Omental fat pad (tissue), 4 donors: ENCODE results near the gene RBFOX2. TPM values are rescaled to one million over a fixed set of nuclear protein-coding genes. Genes with fewer than 3 reads are reported as not detected.

Experiments
- ATAC-seq: fragments of 150-250 bp; one replicate; pipeline ENCODE4 v1.9.1; 2016; ENCODE audit warnings: mild to moderate bottlenecking, moderate library complexity; ENCODE audit not compliant: low FRiP score
- DNase-seq: peaks from one replicate; pipeline ENCODE4 v3.0.0-alpha.2; 2019; ENCODE audit warnings: low spot score
- total RNA-seq, 4 donors: library from RNA; depleted of rRNA; stranded (reverse); fragments of >200 nt; gene quantifications; one replicate each; pipeline ENCODE4 v1.1.0, GENCODE V29; 2016
- TF ChIP-seq, protein P1 (sequence below), 3 donors: fragments of 450-650 bp; IDR thresholded peaks; one replicate each; pipeline ENCODE4 v1.5.1; 2016 to 2017; ENCODE audit warnings: antibody characterized with exemption in 3 of 3, mild to moderate bottlenecking in 3 of 3, moderate library complexity in 2 of 3

The RBFOX2 gene
- total RNA-seq, 4 donors from 2014 or later = 41.2 to 80.7 (median 60.1) TPM

DNA sequence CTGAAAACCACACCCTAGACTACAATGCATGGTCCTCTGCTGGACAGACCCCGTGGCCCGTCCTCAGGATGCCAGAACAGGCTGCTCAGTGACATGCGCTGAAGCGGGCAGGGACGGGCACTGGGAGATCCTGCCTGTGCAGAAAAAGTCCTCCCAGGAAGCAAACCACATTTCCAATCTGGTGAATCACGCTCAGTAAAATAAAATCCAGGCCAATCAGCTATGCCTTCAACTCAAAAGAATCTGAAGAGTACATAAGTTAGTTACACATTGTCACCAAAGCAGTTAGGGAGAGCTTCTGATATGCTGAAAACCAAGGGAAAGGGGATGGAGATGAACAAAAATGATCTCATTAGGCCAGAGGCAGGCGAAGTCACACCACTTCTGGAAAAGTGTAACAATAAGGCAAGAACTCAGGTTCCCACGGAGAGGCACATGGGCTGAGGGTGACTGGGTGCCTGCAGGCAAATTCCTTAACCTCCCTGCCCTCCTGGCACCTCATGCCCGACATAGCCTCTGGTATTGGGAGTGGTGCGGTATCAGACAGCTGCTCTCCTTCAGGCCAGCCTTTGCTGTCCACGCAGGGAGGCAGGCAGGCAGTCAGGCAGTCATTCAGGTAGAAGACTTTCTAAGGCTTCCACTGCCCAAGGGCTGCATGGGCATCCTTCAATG lies 244.5 kb downstream of the RBFOX2 start:
- TF ChIP-seq, protein P1, sequence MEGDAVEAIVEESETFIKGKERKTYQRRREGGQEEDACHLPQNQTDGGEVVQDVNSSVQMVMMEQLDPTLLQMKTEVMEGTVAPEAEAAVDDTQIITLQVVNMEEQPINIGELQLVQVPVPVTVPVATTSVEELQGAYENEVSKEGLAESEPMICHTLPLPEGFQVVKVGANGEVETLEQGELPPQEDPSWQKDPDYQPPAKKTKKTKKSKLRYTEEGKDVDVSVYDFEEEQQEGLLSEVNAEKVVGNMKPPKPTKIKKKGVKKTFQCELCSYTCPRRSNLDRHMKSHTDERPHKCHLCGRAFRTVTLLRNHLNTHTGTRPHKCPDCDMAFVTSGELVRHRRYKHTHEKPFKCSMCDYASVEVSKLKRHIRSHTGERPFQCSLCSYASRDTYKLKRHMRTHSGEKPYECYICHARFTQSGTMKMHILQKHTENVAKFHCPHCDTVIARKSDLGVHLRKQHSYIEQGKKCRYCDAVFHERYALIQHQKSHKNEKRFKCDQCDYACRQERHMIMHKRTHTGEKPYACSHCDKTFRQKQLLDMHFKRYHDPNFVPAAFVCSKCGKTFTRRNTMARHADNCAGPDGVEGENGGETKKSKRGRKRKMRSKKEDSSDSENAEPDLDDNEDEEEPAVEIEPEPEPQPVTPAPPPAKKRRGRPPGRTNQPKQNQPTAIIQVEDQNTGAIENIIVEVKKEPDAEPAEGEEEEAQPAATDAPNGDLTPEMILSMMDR (IDR thresholded peaks at IDR 0.05) = no peak
- DNase-seq = no peak
- ATAC-seq = no peak

DNA sequence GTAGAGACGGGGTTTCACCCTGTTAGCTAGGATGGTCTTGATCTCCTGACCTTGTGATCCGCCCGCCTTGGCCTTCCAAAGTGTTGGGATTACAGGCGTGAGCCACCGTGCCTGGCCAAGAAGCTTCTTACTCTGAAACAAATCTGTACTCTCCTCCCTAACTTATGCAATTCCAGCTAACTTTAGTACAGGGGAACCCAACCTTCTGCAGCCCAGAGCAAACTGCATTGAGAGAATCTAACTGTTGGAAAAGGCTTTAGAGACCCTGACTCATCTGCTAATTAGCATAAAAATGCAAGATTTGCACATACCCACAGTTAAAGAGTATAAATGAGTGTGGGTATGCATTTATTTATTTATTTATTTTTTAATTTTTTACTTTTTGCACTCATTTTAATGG lies 246.1 kb downstream of the RBFOX2 start:
- DNase-seq (no peak), ATAC-seq (no peak)
- TF ChIP-seq, protein P1 (IDR thresholded peaks at IDR 0.05) = no peak

DNA sequence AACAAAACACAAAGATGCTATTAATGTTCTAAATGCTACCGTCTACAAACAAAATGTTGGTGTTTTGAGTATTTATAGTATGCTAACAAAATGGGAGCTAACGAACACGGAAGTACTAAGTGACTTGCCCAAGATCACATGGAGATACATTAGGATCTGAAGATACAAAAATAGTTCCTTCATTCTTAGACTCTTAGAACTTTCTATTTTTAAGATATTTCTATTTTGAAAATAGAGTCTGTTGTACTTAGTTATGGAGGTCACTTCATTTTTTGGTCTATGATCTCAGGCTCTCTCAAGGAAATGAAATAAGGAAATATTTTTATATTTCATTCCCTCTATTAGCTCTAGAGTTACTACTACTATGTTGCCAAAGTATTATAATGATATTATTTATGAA lies 246.7 kb downstream of the RBFOX2 start:
- DNase-seq = no peak
- TF ChIP-seq, protein P1 (IDR thresholded peaks at IDR 0.05) = no peak
- no peak for ATAC-seq

DNA sequence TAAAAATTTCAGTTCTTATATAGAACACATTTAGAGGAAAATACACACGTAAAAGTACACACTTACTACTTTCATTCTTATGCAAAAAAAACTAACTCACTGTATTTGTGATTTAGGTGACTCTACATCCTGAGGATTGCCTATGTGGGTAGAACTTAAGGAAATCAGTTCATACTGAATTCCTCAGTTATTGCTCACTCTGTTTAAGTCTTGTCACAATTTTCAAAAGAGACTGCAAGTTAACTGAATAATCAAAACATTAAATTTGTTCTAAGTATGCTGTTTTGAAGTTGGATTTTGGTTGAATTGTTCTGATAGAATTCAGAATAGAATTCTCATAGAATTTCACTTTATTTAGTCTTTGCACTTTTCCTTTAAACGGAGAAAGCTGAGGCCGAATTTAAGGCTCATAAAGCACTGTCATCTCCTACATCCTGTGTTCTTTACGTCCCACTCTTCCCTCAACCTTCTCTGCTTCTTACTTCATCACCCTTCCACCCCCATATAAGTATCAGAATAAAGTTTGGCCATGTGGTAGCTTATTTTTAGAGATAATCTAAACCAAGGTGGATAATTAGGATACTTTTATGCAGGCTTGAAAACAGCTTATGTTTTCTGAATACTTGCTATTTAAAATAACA lies 251.2 kb downstream of the RBFOX2 start:
- no peak for DNase-seq
- ATAC-seq = no peak
- TF ChIP-seq, protein P1 (IDR thresholded peaks at IDR 0.05) = no peak

DNA sequence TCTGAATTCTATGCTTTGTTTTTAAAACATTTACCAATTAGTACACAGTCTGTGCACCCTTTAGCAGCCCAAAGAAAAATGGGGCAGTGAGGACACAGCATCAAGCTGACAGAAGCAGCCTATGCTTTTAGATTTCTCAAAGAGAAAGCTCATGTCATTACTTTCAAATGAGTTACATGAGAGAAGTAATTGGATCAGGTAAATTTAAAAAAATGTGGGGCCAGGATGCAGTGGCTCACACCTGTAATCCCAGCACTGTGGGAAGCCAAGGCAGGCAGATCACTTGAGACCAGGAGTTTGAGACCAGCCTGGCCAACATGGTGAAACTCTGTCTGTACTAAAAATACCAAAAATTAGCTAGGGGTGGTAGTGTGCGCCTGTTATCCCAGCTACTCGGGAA lies 253.3 kb downstream of the RBFOX2 start:
- no peak for ATAC-seq
- no peak for DNase-seq
- TF ChIP-seq, protein P1 (IDR thresholded peaks at IDR 0.05) = no peak

DNA sequence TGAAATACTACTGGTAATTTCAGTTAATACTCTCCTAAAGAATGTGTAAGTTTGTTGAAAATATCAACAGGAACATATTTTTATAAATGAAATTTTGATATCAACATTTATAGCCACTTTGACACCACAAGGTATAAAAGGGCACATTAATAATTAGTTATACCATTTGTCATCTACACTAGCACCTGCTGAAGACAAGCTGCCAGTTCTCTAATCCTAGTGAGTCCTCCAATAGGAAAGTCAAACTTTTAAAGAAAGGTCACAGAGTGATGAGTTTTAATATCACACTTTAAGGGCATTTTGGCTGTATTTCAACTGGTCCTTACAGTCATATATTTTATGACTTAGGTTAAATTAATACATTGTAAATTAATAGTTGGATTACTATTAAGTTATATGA lies 258.6 kb downstream of the RBFOX2 start:
- DNase-seq (no peak), ATAC-seq (no peak)
- TF ChIP-seq, protein P1 (IDR thresholded peaks at IDR 0.05) = no peak
